Measurements from ENCODE around the gene CDK14. TPM values are rescaled to one million over a fixed set of nuclear protein-coding genes. Genes with fewer than 3 reads are reported as not detected.

The CDK14 gene
- polyA plus RNA-seq, 1 donor from 2014 or later: 25.1 TPM

- Histone ChIP-seq H3K9me2 (ENCODE audit: insufficient read depth, low read length) (no peaks in the 10 kb centered on the region), H3K4me2 (ENCODE audit: low read length) (no peak overlapping the region), H3K9me3 (ENCODE audit: low read length) (no peaks in the 10 kb centered on the region), H3F3A (ENCODE audit: insufficient read depth, low read length, poor library complexity, severe bottlenecking) (no peaks in the 10 kb centered on the region), H3K27ac (ENCODE audit: low read length) (no peak overlapping the region), H3K27me3 (ENCODE audit: insufficient read depth, low read depth, low read length) (no peaks in the 10 kb centered on the region), H2AFZ (ENCODE audit: low read depth, low read length) (no peak overlapping the region), H3K4me3 (ENCODE audit: low read length) (no peak overlapping the region), H3K79me2 (replicated peaks; ENCODE audit: insufficient read depth, low read length) (no peaks in the 10 kb centered on the region), H4K20me1 (ENCODE audit: insufficient read depth) (no peaks in the 10 kb centered on the region), H3K36me3 (ENCODE audit: insufficient read depth, low read length) (no peaks in the 10 kb centered on the region), H3K9ac (ENCODE audit: low read length) (no peak overlapping the region)
- TF ChIP-seq MXI1 (conservative IDR thresholded peaks at IDR 0.05; ENCODE audit: poor library complexity, severe bottlenecking) (no peak), SMC3 (conservative IDR thresholded peaks at IDR 0.05; ENCODE audit: poor library complexity) (no peak), EP300 (conservative IDR thresholded peaks at IDR 0.05; ENCODE audit: poor library complexity, severe bottlenecking) (no peak), POLR2AphosphoS5 (IDR thresholded peaks at IDR 0.05) (no peak), TAF1 (IDR thresholded peaks at IDR 0.05; ENCODE audit: low read depth) (no peak), EZH2 (IDR thresholded peaks at IDR 0.05; ENCODE audit: borderline replicate concordance, insufficient read depth, low read length, poor library complexity, severe bottlenecking) (no peak), CTCF (IDR thresholded peaks at IDR 0.05; ENCODE audit: poor library complexity, severe bottlenecking) (no peak), REST (IDR thresholded peaks at IDR 0.05; ENCODE audit: borderline replicate concordance) (no peak), RAD21 (conservative IDR thresholded peaks at IDR 0.05) (no peak)
These were observed 130.0 kb downstream of the CDK14 start for GRCh38 chr7:90726120-90726519.

DNA sequence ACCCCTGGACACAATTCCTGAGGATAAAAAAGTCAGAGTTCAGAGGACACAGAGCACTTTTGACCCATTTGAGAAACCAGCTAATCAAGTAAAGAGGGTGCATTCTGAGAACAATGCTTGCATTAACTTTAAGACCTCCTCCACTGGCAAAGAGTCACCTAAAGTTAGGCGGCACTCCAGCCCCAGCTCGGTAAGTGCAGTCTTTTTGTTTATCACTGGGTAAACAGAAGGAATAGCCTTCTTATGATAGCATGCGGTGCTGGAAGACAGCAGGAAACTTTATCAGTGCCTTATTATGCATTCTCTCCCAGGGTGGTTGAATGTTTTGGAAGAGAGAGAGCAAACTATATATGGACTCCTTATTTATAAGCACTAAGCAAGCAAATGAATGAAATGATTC lies 130.5 kb downstream of the CDK14 start:
- H3K4me3 ChIP-seq (ENCODE audit: low read length): no peak overlapping the region
- H3K9me3 ChIP-seq (ENCODE audit: low read length): no peaks in the 10 kb centered on the region
- H3F3A ChIP-seq (ENCODE audit: insufficient read depth, low read length, poor library complexity, severe bottlenecking): no peaks in the 10 kb centered on the region
- H3K9me2 ChIP-seq (ENCODE audit: insufficient read depth, low read length): no peaks in the 10 kb centered on the region
- H3K9ac ChIP-seq (ENCODE audit: low read length): no peak overlapping the region
- TF ChIP-seq CTCF (IDR thresholded peaks at IDR 0.05; ENCODE audit: poor library complexity, severe bottlenecking): no peak
- no peak for TF ChIP-seq EP300 (conservative IDR thresholded peaks at IDR 0.05; ENCODE audit: poor library complexity, severe bottlenecking)
- TF ChIP-seq REST (IDR thresholded peaks at IDR 0.05; ENCODE audit: borderline replicate concordance): no peak
- no peak for TF ChIP-seq MXI1 (conservative IDR thresholded peaks at IDR 0.05; ENCODE audit: poor library complexity, severe bottlenecking)
- no peak for TF ChIP-seq TAF1 (IDR thresholded peaks at IDR 0.05; ENCODE audit: low read depth)
- no peak for TF ChIP-seq POLR2AphosphoS5 (IDR thresholded peaks at IDR 0.05)
- no peak for TF ChIP-seq SMC3 (conservative IDR thresholded peaks at IDR 0.05; ENCODE audit: poor library complexity)
- TF ChIP-seq EZH2 (IDR thresholded peaks at IDR 0.05; ENCODE audit: borderline replicate concordance, insufficient read depth, low read length, poor library complexity, severe bottlenecking): no peak
- TF ChIP-seq RAD21 (conservative IDR thresholded peaks at IDR 0.05): no peak
- no peaks in the 10 kb centered on the region for H4K20me1 ChIP-seq (ENCODE audit: insufficient read depth)
- no peaks in the 10 kb centered on the region for H3K36me3 ChIP-seq (ENCODE audit: insufficient read depth, low read length)
- H3K27me3 ChIP-seq (ENCODE audit: insufficient read depth, low read depth, low read length): no peaks in the 10 kb centered on the region
- H3K4me2 ChIP-seq (ENCODE audit: low read length): no peak overlapping the region
- no peak overlapping the region for H2AFZ ChIP-seq (ENCODE audit: low read depth, low read length)
- H3K27ac ChIP-seq (ENCODE audit: low read length): no peak overlapping the region
- H3K79me2 ChIP-seq (replicated peaks; ENCODE audit: insufficient read depth, low read length): no peaks in the 10 kb centered on the region
